GM12873 (cell line): ENCODE results near the gene RFC3.

ENCODE experiments used
- TF ChIP-seq, protein P1 (sequence below): IDR thresholded peaks from 2 replicates; pipeline ENCODE4 v1.5.1; 2012; ENCODE audit warnings: low read depth, mild to moderate bottlenecking, moderate library complexity, low read length, control low read depth; ENCODE audit not compliant: insufficient read depth; ENCODE audit errors: missing control alignments

Gene RFC3

GRCh38 chr13:33817901-33818706 lies at the start of gene RFC3:
Gene RFC3 (plus strand): TSS chr13:33818149. CDS start chr13:33818179, 30 bp downstream.
- TF ChIP-seq, protein P1, sequence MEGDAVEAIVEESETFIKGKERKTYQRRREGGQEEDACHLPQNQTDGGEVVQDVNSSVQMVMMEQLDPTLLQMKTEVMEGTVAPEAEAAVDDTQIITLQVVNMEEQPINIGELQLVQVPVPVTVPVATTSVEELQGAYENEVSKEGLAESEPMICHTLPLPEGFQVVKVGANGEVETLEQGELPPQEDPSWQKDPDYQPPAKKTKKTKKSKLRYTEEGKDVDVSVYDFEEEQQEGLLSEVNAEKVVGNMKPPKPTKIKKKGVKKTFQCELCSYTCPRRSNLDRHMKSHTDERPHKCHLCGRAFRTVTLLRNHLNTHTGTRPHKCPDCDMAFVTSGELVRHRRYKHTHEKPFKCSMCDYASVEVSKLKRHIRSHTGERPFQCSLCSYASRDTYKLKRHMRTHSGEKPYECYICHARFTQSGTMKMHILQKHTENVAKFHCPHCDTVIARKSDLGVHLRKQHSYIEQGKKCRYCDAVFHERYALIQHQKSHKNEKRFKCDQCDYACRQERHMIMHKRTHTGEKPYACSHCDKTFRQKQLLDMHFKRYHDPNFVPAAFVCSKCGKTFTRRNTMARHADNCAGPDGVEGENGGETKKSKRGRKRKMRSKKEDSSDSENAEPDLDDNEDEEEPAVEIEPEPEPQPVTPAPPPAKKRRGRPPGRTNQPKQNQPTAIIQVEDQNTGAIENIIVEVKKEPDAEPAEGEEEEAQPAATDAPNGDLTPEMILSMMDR, result no peak

GRCh38 chr13:33771296-33771695 lies 46.7 kb upstream of the RFC3 start:
- TF ChIP-seq, protein P1, result no peak

DNA sequence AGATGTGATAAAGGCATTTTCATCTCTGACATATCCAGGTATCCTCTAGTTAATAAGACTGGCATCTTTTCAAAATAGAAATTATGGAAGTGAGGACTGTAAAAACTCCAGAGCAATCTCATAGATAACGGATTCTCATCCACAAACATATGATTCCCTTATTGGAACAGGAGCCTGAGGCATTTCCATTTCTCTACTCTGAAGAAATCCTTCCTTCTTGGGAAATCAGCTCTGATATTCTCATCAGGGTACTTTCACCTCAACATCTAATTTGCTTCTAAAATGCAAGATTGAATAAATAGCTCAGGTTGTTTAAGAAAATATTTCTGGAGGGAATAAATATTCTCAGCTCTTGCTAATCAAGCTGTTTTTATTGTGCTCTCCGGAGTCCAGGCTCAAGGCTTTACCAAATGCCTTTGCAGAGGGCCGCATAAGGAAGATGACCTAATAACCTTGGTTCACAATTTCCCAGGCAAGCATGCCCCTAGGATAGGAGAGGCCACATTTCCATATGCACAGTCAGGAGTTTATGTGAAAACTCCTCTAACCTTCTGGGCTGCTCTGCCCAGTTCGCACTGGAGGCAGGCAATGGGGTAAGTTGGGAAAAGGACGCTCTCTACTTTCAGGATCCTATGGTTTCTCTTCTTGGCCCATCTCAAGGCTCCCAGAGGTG lies 44.0 kb upstream of the RFC3 start:
- TF ChIP-seq, protein P1, result no peak

GRCh38 chr13:33775339-33776108 lies 42.4 kb upstream of the RFC3 start:
- TF ChIP-seq, protein P1, result no peak

GRCh38 chr13:33776239-33776881 lies 41.6 kb upstream of the RFC3 start:
- TF ChIP-seq, protein P1, result no peak

- TF ChIP-seq, protein P1, result no peak
These were observed 35.3 kb upstream of the RFC3 start for GRCh38 chr13:33782631-33783030.
